A549 (cell line): ENCODE measurements around the gene HOXC6. TPM values are rescaled to one million over a fixed set of nuclear protein-coding genes. Genes with fewer than 3 reads are reported as not detected.

ENCODE experiments used
- ATAC-seq, 2 experiments: fragments of 200-7000 bp in 1 of 2; fragments of >200 bp in 1 of 2; cut with Nextera tagmentation in 1 of 2; cut with Tn5 transposase in 1 of 2; 3 replicates each; pipeline versions ENCODE4 v1.8.0 to v1.9.1; 2018 to 2020; ENCODE audit warnings: mild to moderate bottlenecking in 1 of 2, moderate library complexity in 1 of 2
- CTCF ChIA-PET: fragments of 300-600 bp; sonication (Branson Sonifier 250); formaldehyde crosslinking; extraction: SDS; loops from one replicate; lab custom pipeline; 2021; ENCODE audit warnings: antibody characterized with exemption, inconsistent platforms; lab: Yijun Ruan, JAX
- POLR2A ChIA-PET: fragments of 350-600 bp; formaldehyde crosslinking; extraction: SDS; loops from one replicate; lab custom pipeline; 2021; ENCODE audit warnings: antibody characterized with exemption, inconsistent platforms; lab: Yijun Ruan, JAX
- DNase-seq, 2 experiments: peaks; one replicate each; pipeline versions ENCODE4 v3.0.0 to v3.0.0-alpha.2; 2011 to 2016; ENCODE audit warnings: low read depth in 1 of 2, low spot score in 1 of 2
- FAIRE-seq: peaks from 2 replicates; lab custom pipeline; 2011; peaks lifted over from hg19 to GRCh38; lab: Jason Lieb, UNC
- H3K27ac ChIP-seq, 2 experiments: fragments of >200 bp; sonication (Bioruptor Twin); formaldehyde crosslinking; 3 replicates each; pipeline ENCODE4 v1.5.1; 2016 to 2017
- H3K4me1 ChIP-seq: fragments of >200 bp; sonication (Bioruptor Twin); formaldehyde crosslinking; 3 replicates; pipeline ENCODE4 v1.6.1; 2016
- H3K4me2 ChIP-seq: fragments of >200 bp; sonication (Bioruptor Twin); formaldehyde crosslinking; 3 replicates; pipeline ENCODE4 v1.6.1; 2016
- H3K4me3 ChIP-seq: fragments of >200 bp; sonication (Bioruptor Twin); formaldehyde crosslinking; 3 replicates; pipeline ENCODE4 v1.5.1; 2016
- H3K9me3 ChIP-seq: fragments of >200 bp; sonication (Bioruptor Twin); formaldehyde crosslinking; 3 replicates; pipeline ENCODE4 v1.6.1; 2016
- ATOH8 ChIP-seq: fragments of 250-450 bp; sonication (Bioruptor Pico); IDR thresholded peaks from 2 replicates; pipeline ENCODE4 v1.5.0; 2020; ENCODE audit warnings: low read depth, mild to moderate bottlenecking, moderate library complexity
- BCL3 ChIP-seq: fragments of >200 bp; sonication (Bioruptor Twin); formaldehyde crosslinking; IDR thresholded peaks from 3 replicates; pipeline ENCODE4 v1.6.1; 2016
- BHLHE40 ChIP-seq: IDR thresholded peaks from 2 replicates; pipeline ENCODE4 v1.6.1; 2012; ENCODE audit warnings: low read depth, low read length, inconsistent platforms
- CTCF ChIP-seq: fragments of >200 bp; sonication (Bioruptor Twin); formaldehyde crosslinking; IDR thresholded peaks from 3 replicates; pipeline ENCODE4 v1.5.1; 2016
- E2F6 ChIP-seq: IDR thresholded peaks from 2 replicates; pipeline ENCODE4 v1.6.1; 2012; ENCODE audit warnings: low read depth, borderline replicate concordance
- EHMT2 ChIP-seq: fragments of 200-600 bp; sonication (generic); IDR thresholded peaks from 2 replicates; pipeline ENCODE4 v1.6.1; 2016; ENCODE audit warnings: antibody characterized with exemption, low read depth, mild to moderate bottlenecking, moderate library complexity
- ESRRA ChIP-seq: fragments of 150-350 bp; IDR thresholded peaks from 2 replicates; pipeline ENCODE4 v1.6.1; 2014; ENCODE audit warnings: mild to moderate bottlenecking, low read length, borderline replicate concordance
- FOSB ChIP-seq: fragments of 250-450 bp; sonication (Bioruptor Pico); IDR thresholded peaks from 2 replicates; pipeline ENCODE4 v1.5.0; 2020; ENCODE audit warnings: mild to moderate bottlenecking, moderate library complexity
- FOXS1 ChIP-seq: fragments of 250-450 bp; sonication (Bioruptor Pico); IDR thresholded peaks from 2 replicates; pipeline ENCODE4 v1.5.0; 2020; ENCODE audit warnings: mild to moderate bottlenecking, moderate library complexity
- GATA3 ChIP-seq: IDR thresholded peaks from 2 replicates; pipeline ENCODE4 v1.6.1; 2012; ENCODE audit warnings: borderline replicate concordance
- HEYL ChIP-seq: fragments of 250-450 bp; sonication (Bioruptor Pico); IDR thresholded peaks from 2 replicates; pipeline ENCODE4 v1.8.0; 2021; ENCODE audit warnings: mild to moderate bottlenecking, moderate library complexity
- KDM5A ChIP-seq: fragments of 200-600 bp; sonication (generic); IDR thresholded peaks from 2 replicates; pipeline ENCODE4 v1.6.1; 2016; ENCODE audit warnings: antibody characterized with exemption, mild to moderate bottlenecking
- MAZ ChIP-seq: fragments of 150-350 bp; IDR thresholded peaks from 2 replicates; pipeline ENCODE4 v1.6.1; 2014; ENCODE audit warnings: antibody characterized with exemption, low read depth, low read length, borderline replicate concordance
- PHF8 ChIP-seq: fragments of 200-600 bp; sonication (generic); IDR thresholded peaks from 2 replicates; pipeline ENCODE4 v1.6.1; 2016; ENCODE audit warnings: low read depth, mild to moderate bottlenecking, antibody characterized with exemption, moderate library complexity, borderline replicate concordance
- POLR2AphosphoS2 ChIP-seq: conservative IDR thresholded peaks from 2 replicates; pipeline ENCODE4 v1.6.1; 2012; ENCODE audit warnings: low read length, improper control_type of control experiment, inconsistent platforms
- RAD21 ChIP-seq, 2 experiments: fragments of >200 bp in 1 of 2; sonication (Bioruptor Twin) in 1 of 2; formaldehyde crosslinking in 1 of 2; IDR thresholded peaks in 1 of 2; conservative IDR thresholded peaks in 1 of 2; 2 replicates in 1 of 2; 3 replicates in 1 of 2; pipeline ENCODE4 v1.6.1; 2012 to 2018; ENCODE audit warnings: inconsistent platforms in 1 of 2
- RARB ChIP-seq: fragments of 250-450 bp; sonication (Bioruptor Pico); IDR thresholded peaks from 2 replicates; pipeline ENCODE4 v1.8.0; 2021; ENCODE audit warnings: mild to moderate bottlenecking, moderate library complexity
- RCOR1 ChIP-seq: fragments of 150-350 bp; IDR thresholded peaks from 2 replicates; pipeline ENCODE4 v1.6.1; 2014; ENCODE audit warnings: antibody characterized with exemption, low read length, low read depth
- RFX5 ChIP-seq: fragments of 450-650 bp; IDR thresholded peaks from 2 replicates; pipeline ENCODE4 v1.7.1; 2014; ENCODE audit warnings: antibody characterized with exemption, mild to moderate bottlenecking, moderate library complexity
- SMC3 ChIP-seq: fragments of >200 bp; sonication (Bioruptor Twin); formaldehyde crosslinking; IDR thresholded peaks from 3 replicates; pipeline ENCODE4 v1.6.1; 2018; ENCODE audit warnings: inconsistent platforms
- TFCP2L1 ChIP-seq: fragments of 250-450 bp; sonication (Bioruptor Pico); IDR thresholded peaks from 2 replicates; pipeline ENCODE4 v1.5.0; 2021; ENCODE audit warnings: mild to moderate bottlenecking
- ZNF302 ChIP-seq: fragments of 250-450 bp; sonication (Bioruptor Pico); IDR thresholded peaks from 2 replicates; pipeline ENCODE4 v1.9.0; 2021; ENCODE audit warnings: inconsistent platforms, mild to moderate bottlenecking, moderate library complexity
- WGBS: methylation state at CpG from one replicate; pipeline ENCODE4 v1.1.6; 2017; ENCODE audit errors: missing lambda C conversion rate; 5-methylcytosine and 5-hydroxymethylcytosine counted together
- polyA plus RNA-seq, 4 experiments: library from polyadenylated mRNA; depleted of rRNA in 3 of 4; stranded (reverse); fragments of >200 nt; fragmentation: RNase III in 1 of 4; extraction: RNeasy Plus Mini Kit Qiagen cat#74134 plus additional on column Dnase treatment in 1 of 4; gene quantifications; 2 replicates in 3 of 4; 3 replicates in 1 of 4; pipeline ENCODE4 v1.2.3, GENCODE V29; 2011 to 2017

HOXC6 gene
- polyA plus RNA-seq, 2 of the 4 experiments (the other 2 are of a cell fraction), result 5.2 to 6.0 TPM

DNA sequence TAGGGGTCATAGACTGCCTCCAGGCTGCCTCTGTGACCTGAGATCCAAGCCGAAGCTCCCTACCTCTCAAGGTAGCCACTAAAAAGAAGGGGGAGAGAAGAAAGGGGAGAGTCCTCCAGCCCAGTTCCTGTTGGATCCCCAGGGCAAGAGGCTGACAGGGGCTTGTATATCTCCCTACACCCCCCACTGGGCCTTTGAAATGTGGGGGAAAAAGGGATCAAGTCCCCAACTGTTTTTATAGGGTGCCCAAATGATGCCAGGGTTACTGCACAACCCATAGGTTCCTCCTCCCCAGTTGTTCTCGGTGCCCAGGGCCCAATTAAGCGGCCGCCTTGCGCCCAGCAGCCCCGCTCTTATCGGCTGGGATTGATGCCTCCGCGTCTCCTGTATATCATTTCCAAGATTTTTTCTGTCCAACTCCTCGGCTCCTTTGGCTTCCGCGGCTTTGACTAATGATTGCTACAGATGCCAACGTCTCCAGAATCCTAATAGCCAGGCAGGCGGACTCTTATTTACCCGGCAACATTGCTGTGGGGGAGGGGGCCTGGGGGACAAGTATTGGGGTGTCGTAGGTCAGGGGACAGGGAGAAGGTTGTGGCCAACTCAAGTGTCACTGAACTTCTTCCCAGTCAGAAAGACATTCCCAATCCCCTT is 17.8 kb downstream of the HOXC6 start:
- no peaks in the 10 kb centered on the region for H3K9me3 ChIP-seq
- H3K4me1 ChIP-seq, result no peaks in the 10 kb centered on the region
- H3K4me3 ChIP-seq, result no peak overlapping the region
- ChIA-PET POLR2A (no interaction called here), CTCF (interaction anchor here (1.0 to 27.9 kb wide), 3 partner anchors 13 to 167 kb away, joined by 3 to 476 read pairs (median 18); partner anchors contain the start of genes HOXC5 and SMUG1)
- FAIRE-seq, result no peak
- no peak overlapping the region for H3K27ac ChIP-seq
- H3K4me2 ChIP-seq, result no peak overlapping the region
- ATAC-seq, result no peak
- TF ChIP-seq ATOH8 (no peak), E2F6 (no peak), GATA3 (no peak)
- WGBS, result 78% methylated on average over 16 of the region's 16 CpGs
- DNase-seq, result no peak

- DNase-seq, result no peak
- no peak overlapping the region for H3K4me3 ChIP-seq
- POLR2A ChIA-PET, result no interaction called here
- WGBS, result 90% methylated on average over 27 of the region's 27 CpGs
- CTCF ChIA-PET, result no interaction called here
- no peaks in the 10 kb centered on the region for H3K9me3 ChIP-seq
- no peak overlapping the region for H3K4me2 ChIP-seq
- H3K4me1 ChIP-seq, result no peaks in the 10 kb centered on the region
- no peak for ATAC-seq
- FAIRE-seq, result no peak
- no peak overlapping the region for H3K27ac ChIP-seq
- TF ChIP-seq CTCF (no peak), RARB (CRISPR knock-in tag) (no peak), PHF8 (no peak), SMC3 (no peak), BCL3 (no peak), ESRRA (no peak), RFX5 (no peak), HEYL (CRISPR knock-in tag) (no peak), MAZ (no peak), KDM5A (no peak), FOSB (CRISPR knock-in tag) (no peak), POLR2AphosphoS2 (no peak), RCOR1 (no peak), TFCP2L1 (CRISPR knock-in tag) (no peak), BHLHE40 (no peak), ZNF302 (CRISPR knock-in tag) (no peak), EHMT2 (no peak), RAD21 (conservative IDR thresholded peaks at IDR 0.05 in 1 of 2, IDR thresholded peaks at IDR 0.05 in 1 of 2) (no peak), FOXS1 (CRISPR knock-in tag) (no peak)
These were observed 18.5 kb downstream of the HOXC6 start for GRCh38 chr12:54046809-54047159.
